Breast epithelium (tissue), 4 donors: ENCODE data around the gene NCK2. TPM values are rescaled to one million over a fixed set of nuclear protein-coding genes. Genes with fewer than 3 reads are reported as not detected.

Experiments used
- DNase-seq, 2 donors: peaks; one replicate each; pipeline ENCODE4 v3.0.0-alpha.2; 2019; ENCODE audit warnings: low spot score in 2 of 2
- H3K27ac ChIP-seq, 2 donors: fragments of 200-600 bp; sonication (generic) in 1 of 2; one replicate each; pipeline ENCODE4 v1.5.1; 2016 to 2019; ENCODE audit warnings: mild to moderate bottlenecking in 1 of 2
- H3K27me3 ChIP-seq, 2 donors: fragments of 200-600 bp; sonication (generic) in 1 of 2; one replicate each; pipeline versions ENCODE4 v1.5.1 to v1.6.0; 2017 to 2019; ENCODE audit warnings: control low read depth in 1 of 2, mild to moderate bottlenecking in 1 of 2
- H3K36me3 ChIP-seq: fragments of 200-600 bp; one replicate; pipeline ENCODE4 v1.5.1; 2019
- H3K4me1 ChIP-seq, 2 donors: fragments of 200-600 bp; sonication (generic); one replicate each; pipeline ENCODE4 v1.5.1; 2016 to 2019; ENCODE audit warnings: control low read depth in 1 of 2
- H3K4me3 ChIP-seq, 3 donors: fragments of 200-600 bp; sonication (generic); 1 replicate in 2 of 3; 2 replicates in 1 of 3; pipeline ENCODE4 v1.5.1; 2016 to 2019; ENCODE audit warnings: mild to moderate bottlenecking in 3 of 3, moderate library complexity in 2 of 3
- H3K9me3 ChIP-seq, 2 donors: fragments of 200-600 bp; sonication (generic) in 1 of 2; one replicate each; pipeline ENCODE4 v1.5.1; 2016 to 2019; ENCODE audit warnings: control low read depth in 1 of 2
- POLR2A ChIP-seq: fragments of 450-650 bp; IDR thresholded peaks from one replicate; pipeline ENCODE4 v1.6.1; 2016; ENCODE audit warnings: antibody characterized with exemption, mild to moderate bottlenecking, moderate library complexity
- POLR2AphosphoS5 ChIP-seq, 3 donors: sonication (generic); formaldehyde crosslinking; IDR thresholded peaks; one replicate each; pipeline ENCODE4 v1.6.1; 2017; ENCODE audit warnings: antibody characterized with exemption in 3 of 3
- intact Hi-C: fragments of 100-400 bp; cut with DNase I; formaldehyde crosslinking; loops from one replicate; pipeline ENCODE4 v1.15.1; 2023; ENCODE audit warnings: low total_unique reads
- total RNA-seq, 3 donors: library from RNA; depleted of rRNA; stranded (reverse); fragments of >200 nt; gene quantifications; one replicate each; pipeline ENCODE4 v1.1.0, GENCODE V29; 2016
- TF ChIP-seq, protein P1 (sequence below), 3 donors: fragments of 450-650 bp; IDR thresholded peaks; one replicate each; pipeline ENCODE4 v1.5.1; 2016 to 2017; ENCODE audit warnings: antibody characterized with exemption in 3 of 3, mild to moderate bottlenecking in 3 of 3, moderate library complexity in 3 of 3

The NCK2 gene
- total RNA-seq, 3 donors from 2014 or later = 42.0 to 54.3 (median 46.9) TPM

DNA sequence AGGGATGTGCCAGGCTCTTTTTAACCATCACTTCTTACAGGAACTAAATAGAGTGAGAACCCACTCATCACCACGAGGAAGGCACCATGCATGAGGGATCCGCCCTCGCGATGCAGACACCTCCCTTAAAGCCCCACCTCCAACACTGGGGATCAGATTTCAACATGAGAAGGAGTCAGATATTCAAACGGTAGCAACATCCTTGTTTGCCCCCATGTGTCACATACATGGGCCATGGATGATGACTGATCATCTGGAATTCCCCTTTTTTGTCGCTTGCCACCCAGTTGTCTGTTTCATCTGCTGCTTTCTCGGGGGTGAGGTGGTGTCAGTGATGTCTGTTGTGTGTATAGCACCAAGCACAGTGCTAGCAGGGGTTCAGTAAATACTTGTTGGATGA, 57.9 kb downstream of the NCK2 start:
- Histone ChIP-seq H3K9me3 (no peaks in the 10 kb centered on the region), H3K4me1 (peaks cover 0 to 6% of the 10 kb centered on the region in 2 donors), H3K36me3 (no peaks in the 10 kb centered on the region), H3K4me3 (no peak overlapping the region), H3K27me3 (no peaks in the 10 kb centered on the region), H3K27ac (no peak overlapping the region)
- DNase-seq = no peak
- TF ChIP-seq POLR2AphosphoS5 (IDR thresholded peaks at IDR 0.05) (no peak), POLR2A (no peak)
- TF ChIP-seq, protein P1, sequence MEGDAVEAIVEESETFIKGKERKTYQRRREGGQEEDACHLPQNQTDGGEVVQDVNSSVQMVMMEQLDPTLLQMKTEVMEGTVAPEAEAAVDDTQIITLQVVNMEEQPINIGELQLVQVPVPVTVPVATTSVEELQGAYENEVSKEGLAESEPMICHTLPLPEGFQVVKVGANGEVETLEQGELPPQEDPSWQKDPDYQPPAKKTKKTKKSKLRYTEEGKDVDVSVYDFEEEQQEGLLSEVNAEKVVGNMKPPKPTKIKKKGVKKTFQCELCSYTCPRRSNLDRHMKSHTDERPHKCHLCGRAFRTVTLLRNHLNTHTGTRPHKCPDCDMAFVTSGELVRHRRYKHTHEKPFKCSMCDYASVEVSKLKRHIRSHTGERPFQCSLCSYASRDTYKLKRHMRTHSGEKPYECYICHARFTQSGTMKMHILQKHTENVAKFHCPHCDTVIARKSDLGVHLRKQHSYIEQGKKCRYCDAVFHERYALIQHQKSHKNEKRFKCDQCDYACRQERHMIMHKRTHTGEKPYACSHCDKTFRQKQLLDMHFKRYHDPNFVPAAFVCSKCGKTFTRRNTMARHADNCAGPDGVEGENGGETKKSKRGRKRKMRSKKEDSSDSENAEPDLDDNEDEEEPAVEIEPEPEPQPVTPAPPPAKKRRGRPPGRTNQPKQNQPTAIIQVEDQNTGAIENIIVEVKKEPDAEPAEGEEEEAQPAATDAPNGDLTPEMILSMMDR (IDR thresholded peaks at IDR 0.05) = no peak
- intact Hi-C loops = no loop called here

DNA sequence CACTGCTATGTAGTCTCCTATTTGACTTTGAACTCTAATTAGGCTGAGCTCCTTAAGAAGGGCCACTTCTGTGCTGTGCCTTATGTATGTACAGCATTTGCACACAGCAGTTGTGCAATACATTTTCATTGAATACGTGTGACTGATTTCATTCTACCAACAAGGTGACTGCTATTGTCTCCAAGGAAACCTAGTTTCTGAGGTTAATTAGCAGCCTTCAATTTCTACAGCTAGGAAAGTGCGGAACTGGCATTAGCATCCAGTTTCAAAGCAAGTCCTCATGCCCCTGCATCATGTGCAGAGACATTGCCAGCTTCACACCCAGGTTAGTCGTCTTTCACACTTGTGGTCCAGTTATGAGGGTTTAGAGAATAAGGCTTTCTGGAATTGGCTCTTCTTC, 58.6 kb downstream of the NCK2 start:
- TF ChIP-seq POLR2AphosphoS5 (IDR thresholded peaks at IDR 0.05) (no peak), POLR2A (no peak)
- TF ChIP-seq, protein P1 (IDR thresholded peaks at IDR 0.05) = no peak

DNA sequence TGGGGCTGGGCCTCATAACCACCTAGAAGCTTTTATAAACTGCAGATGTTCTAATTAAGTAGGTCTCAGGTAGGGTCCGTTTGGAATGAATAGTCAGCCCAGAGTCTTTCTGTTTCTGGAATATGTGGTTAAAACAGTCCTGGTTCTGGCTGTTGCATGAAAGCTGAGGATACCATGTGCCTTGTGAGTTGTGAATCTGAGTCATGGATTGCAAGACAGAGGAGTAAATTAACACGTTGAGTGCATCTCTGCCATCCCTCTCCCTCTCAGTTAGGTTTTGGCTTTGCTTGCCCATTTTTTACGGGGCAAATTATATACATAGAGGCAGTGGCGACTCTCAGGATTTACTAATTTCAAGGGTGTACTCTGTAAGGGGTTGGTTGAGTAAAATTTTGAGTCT, 59.1 kb downstream of the NCK2 start:
- TF ChIP-seq POLR2A = no peak
- TF ChIP-seq POLR2AphosphoS5 (IDR thresholded peaks at IDR 0.05) = no peak
- TF ChIP-seq, protein P1 (IDR thresholded peaks at IDR 0.05) = no peak
- peaks cover 0 to 6% of the 10 kb centered on the region in 2 donors for H3K4me1 ChIP-seq
- H3K36me3 ChIP-seq = no peaks in the 10 kb centered on the region
- H3K4me3 ChIP-seq = no peak overlapping the region
- intact Hi-C loops = no loop called here
- no peak for DNase-seq
- peak overlapping the region in 1 of 2 donors; percentile 23 for H3K27ac ChIP-seq
- H3K9me3 ChIP-seq = no peaks in the 10 kb centered on the region
- H3K27me3 ChIP-seq = no peaks in the 10 kb centered on the region

More for the DNA sequence above, 58.6 kb downstream of the NCK2 start:
- H3K9me3 ChIP-seq = no peaks in the 10 kb centered on the region
- no peak overlapping the region for H3K4me3 ChIP-seq
- DNase-seq = no peak
- H3K4me1 ChIP-seq = peaks cover 0 to 6% of the 10 kb centered on the region in 2 donors
- H3K27ac ChIP-seq = no peak overlapping the region
- intact Hi-C loops = no loop called here
- H3K36me3 ChIP-seq = no peaks in the 10 kb centered on the region
- H3K27me3 ChIP-seq = no peaks in the 10 kb centered on the region

DNA sequence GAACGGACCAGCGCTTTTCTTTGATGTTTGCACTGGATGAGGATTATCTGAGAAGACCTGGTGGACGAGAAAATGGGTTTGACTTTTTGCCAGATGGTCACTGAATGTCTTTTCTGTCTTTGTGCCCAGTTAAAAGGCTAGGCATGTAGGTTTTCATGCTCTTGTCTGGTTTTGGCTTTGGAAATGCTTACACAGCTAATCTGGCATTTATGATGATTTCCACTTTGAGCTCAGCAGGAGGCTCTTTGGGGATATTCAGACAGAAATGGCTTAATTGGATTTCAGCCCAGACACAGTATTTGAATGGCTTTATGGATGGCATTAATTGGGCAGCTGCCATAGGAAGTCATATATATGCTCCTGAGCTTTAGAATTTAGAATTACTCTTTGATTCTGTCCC, 59.6 kb downstream of the NCK2 start:
- H3K27me3 ChIP-seq = no peaks in the 10 kb centered on the region
- H3K9me3 ChIP-seq = no peaks in the 10 kb centered on the region
- H3K36me3 ChIP-seq = no peaks in the 10 kb centered on the region
- no peak for DNase-seq
- TF ChIP-seq POLR2AphosphoS5 (IDR thresholded peaks at IDR 0.05) (no peak), POLR2A (no peak)
- TF ChIP-seq, protein P1 (IDR thresholded peaks at IDR 0.05) = no peak
- no peak overlapping the region for H3K4me3 ChIP-seq
- H3K27ac ChIP-seq = no peak overlapping the region
- peaks cover 0 to 6% of the 10 kb centered on the region in 2 donors for H3K4me1 ChIP-seq
- intact Hi-C loops = no loop called here

DNA sequence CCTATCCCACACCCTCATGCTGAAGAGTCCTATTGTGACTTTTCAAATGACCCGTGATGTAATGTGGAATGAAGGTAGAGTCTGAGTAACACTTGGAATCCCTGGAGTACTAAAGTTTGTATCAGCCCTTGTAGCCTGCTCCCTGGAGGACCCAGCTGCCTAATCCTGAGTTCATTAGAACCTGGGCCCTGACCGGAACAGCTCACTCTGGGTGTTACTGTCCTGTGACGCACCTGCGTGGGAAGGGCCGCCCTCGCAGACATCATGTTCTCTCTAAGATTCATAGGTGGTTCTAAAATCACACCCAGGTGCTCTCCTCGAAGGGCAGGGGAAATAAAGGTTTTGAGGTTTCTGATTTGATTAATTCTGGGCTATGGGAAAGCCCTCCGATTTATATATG, 62.3 kb downstream of the NCK2 start:
- Histone ChIP-seq H3K4me3 (no peak overlapping the region), H3K27ac (no peak overlapping the region), H3K9me3 (no peaks in the 10 kb centered on the region), H3K27me3 (no peaks in the 10 kb centered on the region), H3K36me3 (no peaks in the 10 kb centered on the region), H3K4me1 (peaks cover 0 to 15% of the 10 kb centered on the region in 2 donors)
- intact Hi-C loops = no loop called here
- TF ChIP-seq POLR2AphosphoS5 (IDR thresholded peaks at IDR 0.05) (no peak), POLR2A (no peak)
- TF ChIP-seq, protein P1 (IDR thresholded peaks at IDR 0.05) = no peak
- no peak for DNase-seq
